GM04503 (cell line): ENCODE data around the gene IL17REL.
"Not testable (repeated sequence)": the region's sequence is repeated elsewhere in the genome, so short reads cannot be mapped to it uniquely, and the experiment has no call there.

ENCODE experiments used
- DNase-seq: peaks from one replicate; pipeline ENCODE4 v3.0.0-alpha.2; 2012; ENCODE audit warnings: low read depth

Gene IL17REL

DNA sequence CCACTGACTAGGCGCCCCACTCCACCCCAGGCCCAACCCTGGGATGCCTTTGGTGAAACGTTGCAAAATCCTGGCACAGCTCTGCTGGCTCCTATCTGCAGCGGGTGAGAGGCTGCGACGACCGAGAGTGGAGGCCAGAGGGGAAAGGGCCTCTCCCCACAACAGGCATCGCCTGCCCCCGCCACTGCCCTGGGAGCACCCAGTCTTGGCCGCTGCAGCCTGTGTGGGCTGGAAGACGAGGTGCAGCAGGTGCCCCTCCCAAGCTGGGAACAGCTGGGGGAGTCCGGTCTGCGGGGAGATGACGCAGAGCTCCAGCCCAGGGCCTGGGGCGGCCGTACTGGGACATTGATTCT is 56.2 kb downstream of the IL17REL start:
- no peak for DNase-seq

DNA sequence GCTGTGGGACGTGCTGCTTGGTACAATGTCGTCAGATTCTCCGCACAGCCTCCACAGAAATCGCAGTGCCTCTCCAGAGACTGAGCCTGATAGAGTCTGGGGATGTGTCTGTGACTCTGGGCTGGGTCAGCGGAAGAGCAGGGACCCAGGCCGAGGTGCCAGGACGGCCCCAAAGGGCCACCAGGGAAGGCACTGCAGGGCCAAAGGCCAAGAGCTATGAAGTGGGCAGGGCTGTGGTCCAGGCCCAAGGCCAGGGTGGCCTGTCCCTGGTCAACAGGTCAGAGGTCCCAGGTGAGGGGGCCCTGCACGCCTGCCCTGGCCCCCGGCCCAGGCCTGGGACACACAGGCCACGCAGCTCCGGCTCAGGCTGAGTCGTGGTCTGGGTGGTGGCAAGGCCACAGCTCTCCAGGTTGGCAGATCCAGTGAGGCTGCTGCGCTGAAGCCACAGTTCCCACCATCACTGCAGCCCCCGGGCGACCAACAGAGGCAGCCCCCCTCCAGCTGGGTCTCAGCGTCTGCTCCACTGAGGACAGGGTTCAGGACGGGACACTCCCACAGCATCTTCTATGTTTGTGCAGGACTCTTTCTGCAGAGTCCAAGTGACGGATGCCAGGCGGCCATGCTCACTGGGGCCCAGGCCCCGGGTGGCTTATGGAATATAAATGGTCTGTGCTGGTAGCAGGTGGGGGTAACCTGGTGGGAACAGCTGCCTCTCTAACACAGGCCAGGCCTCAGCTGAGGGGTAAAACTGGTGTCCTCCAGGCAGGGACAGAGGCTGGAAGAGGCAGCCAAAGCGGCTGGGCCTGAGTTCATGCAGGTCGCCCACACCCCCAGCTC is 56.8 kb downstream of the IL17REL start:
- no peak for DNase-seq

DNA sequence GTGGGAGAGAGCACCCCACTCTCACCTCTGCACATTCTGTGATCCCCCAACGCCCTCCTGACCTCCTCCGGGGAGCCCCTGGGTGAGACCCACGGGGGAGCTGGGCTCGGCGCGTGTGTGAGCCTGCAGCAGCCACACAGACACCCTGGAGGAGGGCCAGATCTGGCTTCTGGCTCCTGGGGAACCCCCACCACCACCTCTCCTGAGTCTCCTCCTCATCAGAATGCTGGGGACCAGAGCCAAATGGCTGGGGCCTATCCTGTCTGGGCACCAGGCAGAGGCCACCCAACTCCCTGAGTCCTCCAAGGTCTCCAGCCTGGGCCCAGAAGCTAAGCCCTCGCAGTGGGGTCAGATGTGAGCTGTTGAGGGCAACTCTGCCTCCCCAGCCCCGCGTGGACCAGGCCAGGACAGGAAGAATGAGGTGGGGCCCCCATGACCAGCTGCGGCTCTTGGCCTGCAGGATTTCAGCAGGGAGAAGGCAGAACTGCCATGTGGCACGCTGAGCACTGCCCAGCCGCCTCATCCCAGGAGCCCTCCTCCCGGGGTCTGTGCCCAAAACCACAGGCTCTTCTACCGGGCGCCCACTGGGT is 57.5 kb downstream of the IL17REL start:
- DNase-seq: no peak

DNA sequence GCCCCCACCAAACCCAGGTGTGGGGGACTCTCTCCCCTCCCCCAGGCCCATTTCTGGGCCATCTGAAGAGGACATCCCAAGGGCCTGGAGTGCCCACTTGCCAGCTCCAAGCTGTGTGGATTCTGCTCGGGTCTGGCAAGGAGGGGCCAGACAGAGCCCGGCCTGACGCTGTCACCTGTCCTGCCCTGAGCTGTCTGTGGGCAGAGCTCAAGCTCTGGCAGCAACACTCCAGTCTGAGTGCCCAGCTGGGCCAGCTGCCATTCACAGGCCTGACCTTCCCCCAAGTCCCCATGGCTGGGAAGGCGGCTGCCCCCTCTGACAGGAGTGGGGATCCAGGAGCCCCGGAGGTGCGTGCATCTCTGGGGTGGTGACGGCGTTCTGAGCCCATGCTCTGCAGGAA is 58.2 kb downstream of the IL17REL start:
- no peak for DNase-seq

DNA sequence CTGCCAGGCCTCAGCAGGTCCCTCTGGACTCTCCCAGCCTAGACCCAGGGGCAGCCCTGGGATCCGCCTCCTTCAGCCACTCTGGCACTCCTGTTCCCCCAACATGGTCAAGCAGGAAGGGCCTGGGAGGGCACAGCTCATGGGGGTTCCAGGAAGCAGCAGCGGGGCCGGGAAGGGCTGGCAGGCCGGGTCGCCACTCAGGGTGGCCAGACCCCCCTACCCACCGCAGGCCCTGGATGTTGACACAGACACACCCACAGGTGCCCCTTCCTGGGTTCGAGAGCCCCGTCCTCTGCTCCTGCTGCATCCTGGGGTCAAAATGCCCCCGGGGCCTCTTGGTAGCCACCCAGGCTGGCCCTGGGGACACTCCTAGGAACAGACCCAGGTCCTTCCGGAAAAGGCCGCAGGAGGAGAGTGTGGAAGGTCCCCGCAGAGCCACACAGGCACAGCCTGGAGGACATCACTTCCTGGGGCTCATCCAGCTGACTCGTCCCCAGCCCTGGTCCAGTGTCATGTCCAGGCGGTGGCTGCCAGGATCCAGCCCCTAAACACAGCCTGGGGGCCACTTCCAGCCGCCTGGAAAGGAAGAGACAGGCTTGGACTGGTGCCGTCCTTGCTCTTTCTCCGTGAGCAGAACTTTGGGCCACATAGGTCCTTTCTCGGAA is 58.8 kb downstream of the IL17REL start:
- no peak for DNase-seq

DNA sequence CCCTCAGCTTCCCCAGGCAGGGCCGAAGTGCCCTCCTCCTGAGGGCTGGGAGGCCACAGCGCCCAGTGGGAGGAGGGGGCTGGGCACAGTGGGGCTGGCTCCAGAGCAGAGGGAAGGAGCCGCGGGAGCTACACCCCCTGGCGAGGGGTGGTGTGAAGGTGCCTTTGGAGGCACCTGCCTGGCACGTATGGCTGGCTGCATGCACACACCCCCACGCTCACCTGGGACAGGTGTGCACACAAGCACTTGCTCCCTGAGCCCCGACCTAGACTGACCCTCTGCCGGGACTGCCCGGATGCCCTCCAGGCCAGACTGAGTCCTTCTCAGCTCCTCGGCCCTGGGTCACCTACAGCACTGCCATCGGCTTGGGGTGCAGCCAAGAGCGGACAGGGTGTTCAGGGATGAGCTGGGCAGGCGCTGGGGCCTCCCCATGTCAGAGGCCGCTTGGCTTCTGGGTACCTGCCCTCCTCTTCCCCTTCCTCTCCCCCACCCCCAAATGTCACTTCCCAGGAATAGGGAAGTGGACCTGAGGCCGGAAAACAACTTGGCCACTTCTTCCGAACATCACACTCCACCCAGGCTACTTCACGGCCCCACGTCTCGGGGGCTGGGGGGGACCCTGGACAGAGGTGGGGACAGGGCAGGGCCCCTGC is 59.4 kb downstream of the IL17REL start:
- DNase-seq: no peak

DNA sequence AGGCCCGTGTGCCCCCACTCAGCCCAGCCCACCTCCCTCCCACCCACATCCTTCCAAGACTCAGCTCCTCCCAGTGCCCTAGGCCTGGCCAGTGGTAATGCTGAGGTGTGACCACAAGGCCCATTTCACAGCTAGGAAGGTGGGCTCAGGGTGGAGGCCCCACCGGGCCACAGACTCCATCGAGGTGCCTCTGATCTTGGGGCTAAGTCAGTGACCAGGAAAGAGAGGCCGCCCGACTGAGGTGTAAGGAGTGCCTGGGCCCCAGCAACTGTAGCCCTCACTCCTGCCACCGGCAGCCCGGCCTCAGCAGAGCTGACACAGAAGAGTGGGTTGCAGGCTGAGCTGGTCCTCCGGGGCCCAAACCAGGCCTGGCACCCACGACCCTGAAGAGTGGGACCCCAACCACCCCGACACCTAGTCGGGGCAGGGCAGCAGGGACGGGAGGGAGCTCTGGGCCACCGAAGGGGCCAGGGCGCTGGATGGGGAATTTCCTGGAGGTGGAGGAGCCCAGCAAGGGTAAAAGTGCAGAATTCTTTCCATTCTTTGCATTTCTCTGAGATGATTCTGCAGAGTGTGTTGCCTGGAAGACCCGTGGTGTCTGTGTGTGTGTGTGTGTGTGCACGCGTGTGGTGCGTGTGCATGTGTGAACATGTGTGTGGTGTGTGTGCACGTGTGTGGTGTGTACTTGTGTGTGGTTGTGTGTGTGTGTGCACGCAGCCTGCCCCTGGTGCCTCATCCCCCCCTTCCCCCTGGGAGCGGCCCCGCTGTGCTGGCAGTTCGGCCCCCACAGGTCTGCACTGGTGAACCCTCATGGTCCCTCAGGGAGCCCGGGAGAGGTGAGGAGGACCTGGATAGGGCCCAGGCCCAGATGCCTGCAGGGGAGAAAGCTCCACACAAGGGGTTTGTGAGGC is 60.3 kb downstream of the IL17REL start:
- no peak for DNase-seq

DNA sequence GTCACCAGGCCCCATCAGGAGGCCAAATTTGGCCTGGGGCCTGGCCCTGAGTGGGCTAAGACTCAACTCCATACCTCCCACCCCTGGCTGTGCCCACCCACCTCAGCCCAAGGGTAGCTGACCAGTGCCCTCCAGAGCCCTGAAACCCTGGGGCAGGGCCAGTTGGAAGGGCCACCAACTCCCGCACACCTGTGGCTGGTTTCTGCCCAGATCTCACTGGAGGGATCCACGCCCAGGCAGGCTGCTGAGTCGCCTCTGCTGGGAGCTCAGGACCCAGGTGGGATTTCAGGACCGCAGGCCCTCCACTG is 60.9 kb downstream of the IL17REL start:
- DNase-seq: no peak

DNA sequence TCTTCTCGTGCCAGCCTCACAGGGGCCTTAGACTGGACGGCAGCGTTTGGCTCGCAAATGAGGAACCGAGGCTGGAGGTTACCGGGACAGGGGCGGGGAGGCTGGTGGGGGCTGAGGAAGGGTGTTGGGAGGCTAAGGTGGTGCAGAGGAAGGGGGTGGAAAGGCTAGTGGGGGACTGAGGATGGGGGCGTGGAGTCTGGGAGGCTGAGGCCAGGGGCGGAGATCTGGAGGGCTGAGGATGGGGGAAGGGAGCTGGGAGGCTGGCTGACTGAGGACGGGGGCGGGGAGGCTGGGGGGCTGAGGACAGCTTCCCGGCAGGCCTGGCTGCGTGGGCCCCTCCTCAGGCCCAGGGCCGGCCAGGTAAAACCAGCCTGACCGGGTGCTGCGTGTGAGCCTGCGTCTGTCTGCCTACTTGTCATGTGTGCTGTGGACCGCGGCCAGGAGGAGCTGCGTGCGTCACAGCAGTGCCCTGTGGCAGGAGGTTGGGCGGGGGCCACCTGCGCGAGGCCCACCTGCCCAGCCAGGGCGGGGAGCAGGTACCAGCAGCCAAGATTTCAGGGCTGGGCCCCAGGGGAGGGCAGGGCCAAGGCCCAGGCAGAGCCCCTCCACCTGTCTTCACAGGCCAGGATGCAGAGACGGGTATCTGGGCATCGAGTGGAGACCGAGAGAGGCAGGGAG is 61.4 kb downstream of the IL17REL start:
- DNase-seq: no peak

DNA sequence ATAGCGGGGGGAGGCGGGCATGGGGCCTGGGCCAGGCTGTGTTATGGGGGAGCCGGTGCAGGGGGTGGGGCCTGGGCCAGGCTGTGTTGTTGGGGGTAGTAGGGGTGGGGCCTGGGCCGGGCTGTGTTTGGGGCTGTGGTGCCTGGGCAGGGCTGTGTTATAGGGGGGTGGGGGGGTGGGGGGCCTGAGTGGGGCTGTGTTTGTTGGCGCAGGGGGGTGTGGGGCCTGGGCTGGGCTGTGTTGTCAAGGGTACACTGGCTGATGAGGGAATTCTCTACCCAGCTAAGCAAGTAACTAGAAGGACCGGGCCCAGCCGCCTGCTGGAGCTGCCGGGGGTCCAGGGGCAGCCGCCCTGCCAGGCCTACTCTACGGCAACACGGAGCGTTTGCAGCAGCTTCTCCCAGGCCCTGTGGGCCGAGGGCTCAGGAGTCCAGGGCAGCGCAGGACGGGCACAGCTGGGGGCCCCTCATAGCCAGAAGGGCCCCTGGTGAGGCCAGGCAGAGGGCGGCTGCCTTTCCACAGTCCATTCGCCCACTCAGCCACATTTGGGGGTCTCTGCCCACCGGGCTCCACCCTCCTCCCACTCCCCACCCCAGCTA is 62.1 kb downstream of the IL17REL start:
- no peak for DNase-seq

DNA sequence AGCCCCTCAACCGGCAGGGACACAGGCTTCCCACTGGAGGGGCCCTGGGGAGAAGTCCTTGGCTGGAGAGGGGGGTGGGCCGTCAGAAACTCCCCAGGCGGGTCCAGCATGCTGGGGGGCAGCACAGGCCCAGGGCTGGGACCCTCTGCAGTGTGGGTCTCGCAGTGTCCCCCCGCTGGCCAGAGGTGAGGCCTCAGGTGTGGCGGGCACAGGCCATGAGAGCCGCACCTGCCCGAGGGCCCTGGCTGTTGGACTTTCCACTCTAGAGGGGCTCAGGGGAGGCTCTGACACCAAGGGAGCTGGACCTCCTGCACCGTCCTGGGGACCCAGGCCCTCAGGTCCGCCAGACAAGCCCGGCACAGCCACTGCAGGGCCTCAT is 62.7 kb downstream of the IL17REL start:
- no peak for DNase-seq

DNA sequence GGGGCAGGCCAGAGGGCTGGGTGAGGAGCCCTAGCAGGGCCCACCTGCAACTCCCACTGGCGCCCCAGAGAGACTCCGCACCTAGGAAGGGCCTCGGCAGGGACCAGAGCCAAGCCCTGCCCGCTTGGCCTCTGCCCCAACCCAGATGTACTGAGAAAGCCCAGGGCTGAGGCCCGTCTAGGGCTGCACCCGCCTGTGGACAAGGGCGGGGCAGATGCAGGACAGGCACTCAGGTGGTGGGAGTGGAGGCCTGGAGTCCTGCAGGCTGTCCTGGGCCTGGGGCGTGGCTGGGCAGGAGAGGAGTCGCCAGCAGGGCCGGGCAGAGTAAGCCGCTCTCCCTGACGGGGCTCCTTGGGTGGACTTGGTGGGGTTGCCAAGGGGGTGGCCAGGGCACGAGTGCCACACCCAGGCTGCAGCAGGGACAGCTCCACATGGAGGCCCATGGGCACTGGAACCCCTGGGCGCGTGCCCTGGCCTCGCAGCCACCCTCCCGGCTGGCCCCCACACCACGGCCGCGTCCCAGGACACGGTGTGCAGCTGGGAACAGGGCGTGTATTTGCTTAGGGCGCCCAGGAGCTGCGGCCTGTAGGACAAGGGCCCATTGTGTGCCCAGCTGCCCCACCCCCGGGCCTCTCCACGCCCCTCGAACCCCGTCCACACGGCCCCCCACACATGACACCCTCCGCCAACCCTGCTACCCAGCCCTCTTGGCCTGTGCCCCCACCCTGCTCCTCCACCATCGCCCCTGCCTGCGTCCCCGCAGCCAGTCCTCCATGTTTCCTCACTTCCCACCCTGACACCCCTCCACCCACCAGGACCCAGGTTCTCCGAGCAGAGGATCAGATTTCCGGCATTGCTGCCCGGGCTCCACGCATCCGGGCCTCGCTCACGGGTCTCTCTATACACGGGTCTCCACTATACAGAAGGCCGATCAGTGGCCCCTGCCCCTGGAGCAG is 63.3 kb downstream of the IL17REL start:
- no peak for DNase-seq

DNA sequence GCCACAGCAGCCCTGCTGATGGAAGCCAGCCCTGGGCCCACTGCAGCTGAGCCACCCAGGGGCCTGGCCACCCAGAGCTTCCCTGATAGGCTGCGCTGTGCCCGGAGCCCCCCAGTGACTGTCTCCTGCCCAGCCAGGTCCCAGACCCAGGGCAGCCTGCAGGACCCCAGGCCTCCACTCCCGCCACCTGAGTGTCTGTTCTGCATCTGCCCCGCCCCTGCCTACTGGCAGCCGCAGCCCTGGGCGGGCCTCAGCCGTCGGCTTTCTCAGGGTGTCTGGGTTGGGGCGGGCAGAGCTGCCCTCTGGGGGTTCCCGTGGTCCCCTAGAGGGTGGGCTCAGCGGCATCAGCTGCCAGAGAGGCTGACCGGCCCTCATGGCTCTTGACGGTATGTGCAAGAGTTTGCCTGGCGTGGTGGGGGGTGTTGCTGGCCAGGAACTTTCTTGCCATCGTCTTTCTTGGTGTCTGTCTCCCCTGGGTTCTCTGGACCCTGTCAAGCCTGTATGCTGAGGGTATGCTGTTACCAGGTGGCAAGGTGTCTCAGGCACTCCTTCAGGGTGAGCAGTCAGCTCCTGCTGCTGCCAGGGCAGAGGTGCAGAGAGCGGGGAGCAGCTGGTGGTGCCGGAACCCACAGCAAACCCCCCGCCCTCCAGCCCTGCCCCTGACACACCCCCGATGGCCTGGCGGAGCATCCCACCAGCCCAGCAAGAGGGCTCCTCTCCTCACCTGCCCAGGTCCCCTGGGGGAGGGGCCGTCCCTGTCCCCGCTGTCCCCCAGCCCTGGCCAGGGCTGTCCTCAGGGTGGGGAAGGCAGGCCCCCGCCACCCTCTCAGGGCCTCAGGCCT is 64.2 kb downstream of the IL17REL start:
- no peak for DNase-seq

DNA sequence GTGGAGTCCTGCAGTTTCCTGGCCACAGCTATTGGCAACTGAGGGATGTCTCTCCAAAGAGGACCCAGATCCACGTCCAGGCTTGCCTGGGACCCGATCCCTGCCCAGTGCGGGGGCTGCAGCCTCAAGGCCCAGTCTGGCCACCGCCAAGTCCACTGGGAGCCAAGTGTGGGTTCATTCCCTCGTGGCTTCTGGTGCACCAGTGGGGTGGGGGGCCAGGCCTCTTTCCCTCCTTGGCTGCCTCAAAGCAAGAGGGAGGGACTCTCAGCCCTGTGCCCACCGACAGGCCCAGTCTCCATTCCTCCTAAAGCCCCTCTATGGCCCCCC is 65.3 kb downstream of the IL17REL start:
- DNase-seq: no peak

DNA sequence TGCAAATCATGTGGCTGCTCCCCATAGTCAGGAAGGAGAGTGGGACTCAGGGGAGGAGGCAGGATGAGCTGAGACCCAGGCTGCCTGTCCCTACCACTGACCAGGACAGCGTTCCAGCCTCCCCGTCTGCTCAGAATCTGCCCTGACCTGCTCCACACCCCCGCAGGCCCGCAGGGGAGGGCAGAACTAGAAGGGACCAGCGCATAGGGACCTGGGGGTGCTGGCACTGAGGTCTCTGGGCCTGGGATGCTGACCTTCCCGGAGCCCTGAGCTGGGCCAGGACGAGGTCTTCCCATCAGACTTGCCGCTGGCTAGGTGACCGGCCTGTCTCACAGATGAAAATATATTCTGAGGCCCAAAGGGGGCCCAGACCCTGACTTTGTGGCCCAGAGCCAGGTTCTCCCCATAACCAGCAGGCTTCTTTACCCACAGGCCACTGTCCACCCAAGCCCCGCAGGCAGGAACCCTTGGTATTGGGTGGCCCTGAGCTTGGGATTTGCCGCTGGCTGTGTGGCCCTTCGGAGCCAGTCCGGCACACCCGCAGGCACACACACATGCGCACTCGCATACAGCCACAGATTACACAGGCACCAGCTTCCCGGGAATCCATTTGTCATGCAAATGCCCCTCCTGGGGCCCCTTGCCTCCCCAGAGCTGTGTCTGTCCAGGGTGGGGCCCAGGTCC is 65.8 kb downstream of the IL17REL start:
- DNase-seq: no peak

DNA sequence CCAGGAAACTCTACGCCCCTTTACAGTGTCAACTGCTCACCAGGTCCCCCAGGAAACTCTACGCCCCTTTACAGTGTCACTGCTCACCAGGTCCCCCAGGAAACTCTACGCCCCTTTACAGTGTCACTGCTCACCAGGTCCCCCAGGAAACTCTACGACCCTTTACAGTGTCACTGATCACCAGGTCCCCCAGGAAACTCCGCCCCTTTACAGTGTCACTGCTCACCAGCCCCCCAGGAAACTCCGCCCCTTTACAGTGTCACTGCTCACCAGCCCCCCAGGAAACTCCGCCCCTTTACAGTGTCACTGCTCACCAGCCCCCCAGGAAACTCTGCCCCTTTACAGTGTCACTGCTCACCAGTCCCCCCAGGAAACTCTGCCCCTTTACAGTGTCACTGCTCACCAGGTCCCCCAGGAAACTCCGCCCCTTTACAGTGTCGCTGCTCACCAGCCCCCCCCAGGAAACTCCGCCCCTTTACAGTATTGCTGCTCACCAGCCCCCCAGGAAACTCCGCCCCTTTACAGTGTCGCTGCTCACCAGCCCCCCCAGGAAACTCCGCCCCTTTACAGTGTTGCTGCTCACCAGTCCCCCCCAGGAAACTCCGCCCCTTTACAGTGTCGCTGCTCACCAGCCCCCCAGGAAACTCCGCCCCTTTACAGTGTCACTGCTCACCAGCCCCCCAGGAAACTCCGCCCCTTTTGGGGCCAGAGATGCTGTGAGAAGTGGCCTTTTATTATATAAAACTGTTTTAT is 67.3 kb downstream of the IL17REL start:
- not testable (repeated sequence) for DNase-seq
